Omental fat pad (tissue), 4 donors: Measurements from ENCODE around the gene FXYD7. TPM values are rescaled to one million over a fixed set of nuclear protein-coding genes. Genes with fewer than 3 reads are reported as not detected.

Source experiments
- ATAC-seq: fragments of 150-250 bp; one replicate; pipeline ENCODE4 v1.9.1; 2016; ENCODE audit warnings: mild to moderate bottlenecking, moderate library complexity; ENCODE audit not compliant: low FRiP score
- DNase-seq: peaks from one replicate; pipeline ENCODE4 v3.0.0-alpha.2; 2019; ENCODE audit warnings: low spot score
- CTCF ChIP-seq, 3 donors: fragments of 450-650 bp; IDR thresholded peaks; one replicate each; pipeline ENCODE4 v1.5.1; 2016 to 2017; ENCODE audit warnings: antibody characterized with exemption in 3 of 3, mild to moderate bottlenecking in 3 of 3, moderate library complexity in 2 of 3
- total RNA-seq, 4 donors: library from RNA; depleted of rRNA; stranded (reverse); fragments of >200 nt; gene quantifications; one replicate each; pipeline ENCODE4 v1.1.0, GENCODE V29; 2016

The FXYD7 gene
- total RNA-seq, 4 donors from 2014 or later: not detected

DNA sequence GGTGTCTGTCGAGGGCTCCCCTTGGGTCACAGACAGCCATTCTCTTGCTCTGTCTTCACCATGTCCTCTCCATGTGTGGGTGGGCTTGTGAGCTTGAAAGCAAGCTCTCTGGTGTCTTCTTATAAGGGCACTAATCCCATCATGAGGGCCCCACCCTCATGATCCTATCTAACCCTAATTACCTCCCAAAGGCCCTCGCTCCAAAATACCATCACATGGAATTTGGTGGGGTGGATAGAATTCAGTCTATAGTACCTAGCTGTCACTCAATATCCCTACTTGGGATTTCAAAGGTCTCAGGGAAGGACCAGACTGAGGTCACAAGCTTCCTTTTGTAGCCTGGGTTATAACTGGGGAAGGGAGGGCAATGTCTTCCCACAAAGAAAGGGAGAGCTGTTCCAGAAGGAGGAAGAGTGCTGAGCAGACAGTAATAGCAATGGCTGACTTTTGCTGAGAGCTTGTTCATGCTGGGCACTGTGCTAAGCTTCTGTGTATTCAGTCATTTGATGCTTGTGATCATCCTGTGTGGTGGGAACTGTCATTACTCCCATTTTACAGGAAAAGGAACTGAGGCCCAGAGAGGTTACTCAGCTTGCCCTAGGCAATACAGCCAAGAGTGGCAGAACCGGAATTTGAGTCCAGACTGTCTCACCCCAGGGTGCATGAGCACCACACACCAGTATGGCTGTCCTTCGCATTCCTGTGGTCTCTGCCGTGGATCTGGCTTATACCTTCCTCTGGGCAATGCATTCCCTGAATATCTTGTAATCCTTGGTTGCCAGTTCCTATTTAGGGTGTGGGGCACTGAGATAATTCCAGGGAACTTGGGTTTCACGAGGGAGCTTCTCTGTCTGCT lies 19.6 kb downstream of the FXYD7 start:
- ATAC-seq (no peak), DNase-seq (no peak)
- no peak for TF ChIP-seq CTCF (IDR thresholded peaks at IDR 0.05)

- TF ChIP-seq CTCF (IDR thresholded peaks at IDR 0.05): no peak
- ATAC-seq (no peak), DNase-seq (no peak)
These were observed 21.4 kb downstream of the FXYD7 start for GRCh38 chr19:35164418-35164817.

GRCh38 chr19:35165200-35166058 lies 22.4 kb downstream of the FXYD7 start:
- TF ChIP-seq CTCF (IDR thresholded peaks at IDR 0.05): no peak
- ATAC-seq (no peak), DNase-seq (no peak)

GRCh38 chr19:35166100-35167063 lies 23.3 kb downstream of the FXYD7 start:
- DNase-seq (no peak), ATAC-seq (no peak)
- TF ChIP-seq CTCF (IDR thresholded peaks at IDR 0.05): no peak

GRCh38 chr19:35167251-35168119 lies 24.4 kb downstream of the FXYD7 start:
- no peak for ATAC-seq
- TF ChIP-seq CTCF (IDR thresholded peaks at IDR 0.05): no peak
- DNase-seq: no peak

DNA sequence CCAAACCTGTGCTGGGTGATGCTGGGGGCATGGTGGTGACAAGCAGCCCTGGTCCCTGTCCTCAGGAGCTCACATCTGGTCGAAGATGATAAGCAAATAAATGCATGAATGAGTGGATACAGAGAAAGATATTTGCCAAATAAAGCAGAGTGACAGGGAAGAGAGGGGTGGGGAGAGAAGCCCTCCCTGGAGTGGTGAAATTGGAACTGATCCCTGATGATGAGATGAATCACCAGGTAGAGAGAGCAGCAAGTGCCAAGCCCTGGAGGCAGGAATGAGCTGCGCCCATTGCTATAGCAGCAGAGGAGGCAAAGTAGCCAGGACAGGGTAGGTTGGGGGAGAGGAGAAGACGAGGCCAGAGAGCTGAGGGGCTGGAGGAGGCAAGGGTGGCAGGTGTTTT lies 25.1 kb downstream of the FXYD7 start:
- DNase-seq (no peak), ATAC-seq (peak; percentile 79)
- no peak for TF ChIP-seq CTCF (IDR thresholded peaks at IDR 0.05)
